Measurements from ENCODE around the gene TPSG1.
A peak's percentile ranks its signal among the peaks of the same experiment; 100 is the strongest.
"Not testable (repeated sequence)": the region's sequence is repeated elsewhere in the genome, so short reads cannot be mapped to it uniquely, and the experiment has no call there.

The TPSG1 gene

DNA sequence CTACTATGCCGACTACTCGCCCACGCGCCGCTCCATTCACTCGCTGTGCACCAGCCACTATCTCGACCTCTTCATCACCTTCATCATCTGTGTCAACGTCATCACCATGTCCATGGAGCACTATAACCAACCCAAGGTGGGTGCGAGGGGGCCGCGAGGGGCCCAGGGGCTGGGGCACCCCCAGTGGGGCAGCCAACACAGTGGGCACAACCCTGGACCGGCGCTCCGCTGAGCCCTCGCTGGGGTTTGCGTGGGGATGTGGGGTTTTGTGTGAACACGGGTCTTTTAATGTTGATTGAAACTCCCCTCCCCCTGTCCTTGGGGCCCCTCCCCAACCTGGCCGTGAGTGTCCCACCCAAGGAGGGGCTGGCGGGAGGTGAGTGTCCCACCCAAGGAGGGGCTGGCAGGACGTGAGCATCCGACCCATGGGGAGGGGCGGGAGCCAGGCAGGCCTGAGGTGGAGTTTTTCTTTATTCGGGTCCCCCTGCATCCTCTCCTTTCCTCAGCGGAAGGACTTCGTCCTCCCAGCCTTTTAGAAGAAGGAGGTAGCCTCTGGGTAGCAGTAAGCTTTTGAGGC, 11.2 kb downstream of the TPSG1 start:
- DNase-seq: no peak

DNA sequence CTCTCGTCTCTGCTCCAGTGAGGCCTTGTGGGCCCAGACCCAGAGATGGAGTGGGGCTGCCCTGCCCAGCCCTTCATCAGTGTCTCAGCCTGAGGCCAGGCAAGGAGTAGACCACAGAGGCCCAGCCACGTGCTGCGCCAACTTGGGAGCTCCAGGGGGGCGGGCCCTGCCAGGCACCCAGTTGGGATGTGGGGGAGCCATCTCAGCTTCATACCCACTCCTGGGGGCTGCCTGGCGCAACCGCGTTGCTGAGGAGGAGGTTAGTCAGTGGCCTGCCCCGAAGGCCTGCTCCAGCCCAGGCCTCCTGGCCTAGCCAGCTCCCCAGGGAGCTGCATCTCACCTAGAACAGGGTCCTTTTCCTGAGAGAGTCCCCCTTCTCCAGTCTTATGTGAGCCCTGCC, 11.8 kb downstream of the TPSG1 start:
- no peak for DNase-seq

DNA sequence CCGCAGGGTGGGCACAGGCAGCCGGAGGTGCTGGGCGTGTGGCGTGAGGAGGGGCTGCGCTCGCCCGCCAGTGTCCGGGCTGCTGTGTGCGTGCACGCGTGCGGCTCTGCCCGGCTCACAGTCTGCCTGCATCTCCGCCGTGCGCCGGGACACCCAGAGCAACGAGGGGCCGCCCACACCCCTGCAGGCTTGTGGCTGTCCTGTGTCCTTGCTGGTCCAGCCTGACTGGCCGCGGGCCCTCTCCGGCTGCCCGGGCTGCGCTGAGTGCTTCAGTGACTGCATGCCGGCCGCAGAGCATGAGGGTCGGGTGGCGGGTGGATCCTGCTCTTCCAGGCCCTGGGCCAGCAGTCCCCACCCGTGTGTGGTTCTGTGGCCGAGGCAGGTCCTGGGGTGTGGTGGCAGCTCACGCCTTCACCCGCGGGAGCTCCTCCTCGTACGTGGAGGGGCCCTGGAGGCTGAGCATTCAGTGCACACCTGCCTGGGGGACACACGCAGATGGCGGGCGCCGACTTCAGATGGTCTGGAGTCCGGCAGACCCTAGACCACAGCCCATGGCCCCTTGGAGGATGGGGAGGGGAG, 12.4 kb downstream of the TPSG1 start:
- DNase-seq: no peak

DNA sequence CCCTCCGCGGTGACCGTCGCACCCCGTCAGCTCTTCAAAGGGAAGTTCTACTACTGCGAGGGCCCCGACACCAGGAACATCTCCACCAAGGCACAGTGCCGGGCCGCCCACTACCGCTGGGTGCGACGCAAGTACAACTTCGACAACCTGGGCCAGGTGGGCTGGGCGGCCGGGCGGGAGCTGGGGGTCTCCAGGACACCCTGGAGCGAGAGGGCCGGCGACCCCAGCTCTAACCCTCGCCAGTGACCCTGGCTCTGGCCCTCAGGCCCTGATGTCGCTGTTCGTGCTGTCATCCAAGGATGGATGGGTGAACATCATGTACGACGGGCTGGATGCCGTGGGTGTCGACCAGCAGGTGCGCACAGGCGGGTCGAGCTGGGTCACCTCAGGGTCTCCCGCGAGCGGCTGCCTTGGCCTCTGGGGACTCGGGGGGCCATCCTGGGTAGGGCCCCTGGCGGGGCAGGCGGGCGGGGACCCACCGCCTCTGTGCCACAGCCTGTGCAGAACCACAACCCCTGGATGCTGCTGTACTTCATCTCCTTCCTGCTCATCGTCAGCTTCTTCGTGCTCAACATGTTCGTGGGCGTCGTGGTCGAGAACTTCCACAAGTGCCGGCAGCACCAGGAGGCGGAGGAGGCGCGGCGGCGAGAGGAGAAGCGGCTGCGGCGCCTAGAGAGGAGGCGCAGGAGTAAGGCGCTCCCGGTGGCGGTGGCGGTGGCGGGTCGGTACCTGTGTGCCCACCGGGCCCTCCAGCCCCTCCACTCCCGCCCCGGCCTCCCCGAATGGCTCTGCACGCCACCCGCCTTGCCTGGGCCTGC, 13.4 kb downstream of the TPSG1 start:
- DNase-seq: no peak

DNA sequence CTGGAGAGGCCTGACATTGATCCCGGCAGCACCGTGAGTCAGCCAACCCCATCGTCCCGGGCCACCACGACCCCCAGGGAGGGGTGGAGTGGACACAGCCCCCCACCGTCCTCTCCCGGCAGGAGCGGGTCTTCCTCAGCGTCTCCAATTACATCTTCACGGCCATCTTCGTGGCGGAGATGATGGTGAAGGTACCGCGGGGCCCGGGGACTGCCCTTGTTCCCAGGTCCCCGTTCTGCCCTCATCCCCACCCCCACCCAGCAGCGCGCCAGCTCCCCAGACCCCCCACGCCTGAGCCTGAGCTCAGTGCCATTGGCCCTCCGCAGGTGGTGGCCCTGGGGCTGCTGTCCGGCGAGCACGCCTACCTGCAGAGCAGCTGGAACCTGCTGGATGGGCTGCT, 14.6 kb downstream of the TPSG1 start:
- no peak for DNase-seq

DNA sequence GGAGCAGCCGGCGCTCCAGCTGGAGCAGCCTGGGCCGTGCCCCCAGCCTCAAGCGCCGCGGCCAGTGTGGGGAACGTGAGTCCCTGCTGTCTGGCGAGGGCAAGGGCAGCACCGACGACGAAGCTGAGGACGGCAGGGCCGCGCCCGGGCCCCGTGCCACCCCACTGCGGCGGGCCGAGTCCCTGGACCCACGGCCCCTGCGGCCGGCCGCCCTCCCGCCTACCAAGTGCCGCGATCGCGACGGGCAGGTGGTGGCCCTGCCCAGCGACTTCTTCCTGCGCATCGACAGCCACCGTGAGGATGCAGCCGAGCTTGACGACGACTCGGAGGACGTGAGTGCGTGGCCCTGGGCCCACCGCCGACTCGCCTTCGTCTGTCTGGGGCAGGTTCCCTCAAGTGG, 16.0 kb downstream of the TPSG1 start:
- DNase-seq: no peak

DNA sequence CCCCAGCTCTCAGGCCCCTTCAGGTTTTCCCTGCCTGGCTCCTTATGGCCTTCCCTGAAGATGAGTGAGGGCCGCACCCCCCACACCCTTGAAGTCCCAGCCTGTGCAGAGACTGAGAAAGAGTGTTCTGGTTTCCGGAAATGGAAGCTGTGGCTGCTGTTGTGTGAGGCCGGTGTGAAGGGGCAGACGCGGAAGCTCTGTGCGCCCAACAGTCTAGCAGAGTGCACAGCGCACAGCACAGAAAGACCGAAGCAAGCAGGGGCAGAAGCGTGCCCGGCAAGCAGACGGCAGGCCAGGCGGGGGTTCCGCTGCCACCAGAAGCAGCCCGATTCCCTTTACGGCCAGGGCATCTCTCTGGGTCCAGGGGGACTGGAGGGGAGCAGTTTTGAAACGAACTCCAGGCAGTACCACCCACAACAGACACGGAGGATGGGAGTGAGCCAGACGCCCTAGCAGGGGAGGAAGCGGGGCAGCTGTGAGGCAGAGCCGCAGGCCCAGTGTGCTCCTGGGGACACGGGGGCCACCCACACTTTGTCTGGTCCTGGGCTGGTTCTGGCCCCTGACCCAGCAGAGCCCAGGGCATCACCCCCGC, 16.7 kb downstream of the TPSG1 start:
- no peak for DNase-seq

DNA sequence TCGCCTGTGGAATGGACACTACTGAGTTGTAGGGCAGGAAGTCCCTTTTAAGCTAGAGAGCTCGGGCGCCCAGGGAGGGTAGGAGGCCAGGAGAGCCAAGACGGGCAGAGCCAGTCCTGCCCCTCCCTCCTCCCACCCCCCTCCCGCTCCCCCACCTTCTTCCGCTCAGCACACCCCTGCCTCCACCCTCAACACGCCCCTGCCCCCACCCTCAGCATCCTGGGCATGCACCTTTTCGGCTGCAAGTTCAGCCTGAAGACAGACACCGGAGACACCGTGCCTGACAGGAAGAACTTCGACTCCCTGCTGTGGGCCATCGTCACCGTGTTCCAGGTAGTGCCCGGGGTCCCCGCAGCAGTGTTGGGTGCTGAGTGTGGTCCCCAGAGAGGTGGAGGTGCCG, 18.3 kb downstream of the TPSG1 start:
- no peak for DNase-seq

DNA sequence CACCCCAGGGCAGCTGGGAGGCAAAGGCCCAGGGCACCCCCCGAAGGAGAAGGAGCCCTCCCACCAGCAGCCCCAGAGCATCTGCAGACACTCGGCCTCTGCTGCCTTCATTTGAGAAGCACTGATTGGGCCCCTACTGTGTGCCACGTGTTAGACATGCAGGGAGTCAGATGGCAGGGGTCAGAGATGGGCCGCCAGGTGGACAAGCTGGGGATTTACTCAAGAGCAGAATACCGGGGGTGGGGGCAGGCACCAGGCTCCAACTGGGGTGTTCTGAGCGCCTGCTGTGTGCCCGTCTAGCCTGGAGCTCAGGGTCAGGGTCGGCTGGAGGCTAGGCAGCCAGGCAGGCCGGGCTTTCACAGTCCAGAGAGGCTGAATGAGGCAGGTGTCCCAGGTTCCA, 18.7 kb downstream of the TPSG1 start:
- DNase-seq: no peak

DNA sequence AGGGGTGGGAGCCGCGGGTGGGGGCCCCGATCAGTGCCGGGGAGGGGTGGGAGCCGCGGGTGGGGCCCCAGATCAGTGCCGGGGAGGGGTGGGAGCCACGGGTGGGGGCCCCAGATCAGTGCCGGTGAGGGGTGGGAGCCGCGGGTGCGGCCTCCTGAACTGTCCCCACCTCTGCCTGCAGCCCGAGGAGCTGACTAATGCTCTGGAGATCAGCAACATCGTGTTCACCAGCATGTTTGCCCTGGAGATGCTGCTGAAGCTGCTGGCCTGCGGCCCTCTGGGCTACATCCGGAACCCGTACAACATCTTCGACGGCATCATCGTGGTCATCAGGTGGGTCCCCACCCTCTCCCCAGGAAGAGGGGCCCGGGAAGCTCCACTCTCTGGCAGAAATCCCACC, 20.1 kb downstream of the TPSG1 start:
- no peak for DNase-seq

DNA sequence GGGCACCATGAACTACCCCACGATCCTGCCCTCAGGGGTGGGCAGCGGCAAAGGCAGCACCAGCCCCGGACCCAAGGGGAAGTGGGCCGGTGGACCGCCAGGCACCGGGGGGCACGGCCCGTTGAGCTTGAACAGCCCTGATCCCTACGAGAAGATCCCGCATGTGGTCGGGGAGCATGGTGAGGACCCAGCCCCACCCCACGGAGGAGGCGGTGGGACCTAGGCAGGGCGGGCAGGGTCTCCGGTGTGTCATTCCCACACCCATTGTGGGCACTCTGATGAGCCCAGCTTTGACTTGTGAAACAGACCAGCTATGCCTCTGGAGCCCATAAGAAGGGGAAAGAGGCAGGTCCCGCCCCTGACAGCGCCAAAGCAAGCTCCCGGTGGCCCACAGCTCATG, 22.8 kb downstream of the TPSG1 start:
- DNase-seq: no peak

DNA sequence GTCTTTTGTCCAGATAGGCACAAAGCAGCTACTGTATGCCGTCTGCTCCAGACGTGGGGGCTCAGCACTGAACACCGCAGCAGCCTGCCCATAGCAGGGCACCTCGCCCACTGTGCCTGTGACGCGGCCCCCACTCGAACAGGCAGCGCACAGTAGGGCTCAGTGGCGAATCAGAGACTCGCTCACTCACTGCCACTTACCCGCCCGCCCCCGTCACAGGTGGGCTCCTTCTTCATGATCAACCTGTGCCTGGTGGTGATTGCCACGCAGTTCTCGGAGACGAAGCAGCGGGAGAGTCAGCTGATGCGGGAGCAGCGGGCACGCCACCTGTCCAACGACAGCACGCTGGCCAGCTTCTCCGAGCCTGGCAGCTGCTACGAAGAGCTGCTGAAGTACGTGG, 23.6 kb downstream of the TPSG1 start:
- DNase-seq: no peak

DNA sequence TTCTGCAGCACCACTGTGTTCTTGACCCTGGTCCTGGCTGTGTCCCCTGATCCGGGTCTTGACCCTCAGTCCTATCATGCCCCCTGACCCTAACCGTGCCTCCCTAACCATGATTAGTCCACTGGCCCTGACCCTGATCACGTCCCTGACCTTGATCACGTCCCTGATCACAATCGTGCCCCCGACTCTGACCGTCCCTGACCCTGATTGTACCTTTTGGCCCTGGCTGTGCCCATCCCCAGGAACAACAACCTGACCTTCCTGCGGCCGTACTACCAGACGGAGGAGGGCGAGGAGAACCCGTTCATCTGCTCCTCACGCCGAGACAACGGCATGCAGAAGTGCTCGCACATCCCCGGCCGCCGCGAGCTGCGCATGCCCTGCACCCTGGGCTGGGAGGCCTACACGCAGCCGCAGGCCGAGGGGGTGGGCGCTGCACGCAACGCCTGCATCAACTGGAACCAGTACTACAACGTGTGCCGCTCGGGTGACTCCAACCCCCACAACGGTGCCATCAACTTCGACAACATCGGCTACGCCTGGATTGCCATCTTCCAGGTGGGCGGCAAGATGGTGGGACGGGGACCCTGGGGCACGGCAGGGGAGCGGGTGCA, 24.9 kb downstream of the TPSG1 start:
- no peak for DNase-seq

DNA sequence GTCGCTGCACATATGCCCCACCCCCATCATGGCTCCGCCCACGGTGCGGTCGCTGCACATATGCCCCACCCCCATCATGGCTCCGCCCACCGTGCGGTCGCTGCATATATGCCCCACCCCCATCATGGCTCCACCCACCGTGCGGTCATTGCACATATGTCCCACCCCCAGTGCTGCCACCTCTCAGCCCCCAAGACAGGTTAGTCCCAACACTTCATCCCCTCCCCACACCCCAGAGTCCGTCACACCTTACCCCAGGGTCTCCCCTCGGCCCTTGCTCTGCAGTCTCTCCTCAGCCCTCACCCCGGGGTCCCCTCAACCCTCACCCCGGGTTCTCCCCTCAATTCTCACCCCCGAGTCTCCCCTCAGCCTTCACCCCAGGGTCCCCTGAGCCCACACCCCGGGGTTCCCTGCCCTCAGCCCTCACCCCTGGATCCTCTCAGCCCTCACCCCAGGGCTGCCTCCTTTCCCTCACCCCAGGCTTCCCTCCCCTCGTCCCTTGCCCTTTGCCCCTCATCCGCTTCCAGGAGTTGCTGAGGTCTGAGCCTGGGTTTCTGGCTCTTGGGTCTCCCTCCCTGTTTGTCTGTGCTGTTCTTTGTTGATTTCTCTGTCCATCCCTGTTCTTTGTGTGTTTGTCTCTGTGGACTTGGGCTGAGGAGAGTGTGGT, 25.6 kb downstream of the TPSG1 start:
- DNase-seq: no peak

DNA sequence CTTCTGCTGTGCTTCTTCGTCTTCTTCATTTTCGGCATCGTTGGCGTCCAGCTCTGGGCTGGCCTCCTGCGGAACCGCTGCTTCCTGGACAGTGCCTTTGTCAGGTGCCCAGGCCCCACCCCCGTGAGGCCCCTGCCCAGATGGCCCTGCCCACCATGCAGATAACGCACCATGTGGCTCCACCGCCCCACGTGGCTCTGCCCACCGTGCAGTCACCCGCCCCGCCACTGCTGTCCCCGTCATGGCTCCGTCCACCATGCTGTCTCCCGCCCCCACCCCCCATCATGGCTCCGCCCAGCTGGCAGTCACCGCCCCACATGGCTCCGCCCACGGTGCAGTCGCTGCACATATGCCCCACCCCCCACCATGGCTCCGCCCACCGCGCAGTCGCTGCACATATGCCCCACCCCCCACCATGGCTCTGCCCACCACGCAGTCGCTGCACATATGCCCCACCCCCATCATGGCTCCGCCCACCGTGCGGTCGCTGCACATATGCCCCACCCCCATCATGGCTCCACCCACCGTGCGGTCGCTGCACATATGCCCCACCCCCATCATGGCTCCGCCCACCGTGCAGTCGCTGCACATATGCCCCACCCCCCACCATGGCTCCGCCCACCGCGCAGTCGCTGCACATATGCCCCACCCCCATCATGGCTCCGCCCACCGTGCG, 26.3 kb downstream of the TPSG1 start:
- DNase-seq: not testable (repeated sequence)

DNA sequence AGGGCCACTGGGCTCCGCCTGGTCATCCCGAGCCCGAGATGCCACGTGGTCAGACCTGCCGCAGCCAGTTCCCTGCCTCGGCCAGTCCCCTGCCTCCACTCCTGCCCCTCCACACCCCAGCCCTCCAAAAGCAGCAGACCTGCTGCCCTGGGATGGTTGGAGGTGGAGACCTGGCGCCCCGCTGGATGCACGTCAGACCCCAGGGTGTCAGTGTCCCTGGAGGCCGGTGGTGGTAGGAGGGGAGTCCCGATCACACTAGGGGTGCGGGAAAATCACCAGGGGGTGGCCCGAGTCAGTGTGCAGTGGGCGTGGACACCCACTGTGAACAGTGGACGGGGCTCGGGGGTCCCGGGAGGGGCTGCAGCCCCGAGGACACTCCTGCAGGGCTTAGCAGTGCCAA, 26.9 kb downstream of the TPSG1 start:
- no peak for DNase-seq

DNA sequence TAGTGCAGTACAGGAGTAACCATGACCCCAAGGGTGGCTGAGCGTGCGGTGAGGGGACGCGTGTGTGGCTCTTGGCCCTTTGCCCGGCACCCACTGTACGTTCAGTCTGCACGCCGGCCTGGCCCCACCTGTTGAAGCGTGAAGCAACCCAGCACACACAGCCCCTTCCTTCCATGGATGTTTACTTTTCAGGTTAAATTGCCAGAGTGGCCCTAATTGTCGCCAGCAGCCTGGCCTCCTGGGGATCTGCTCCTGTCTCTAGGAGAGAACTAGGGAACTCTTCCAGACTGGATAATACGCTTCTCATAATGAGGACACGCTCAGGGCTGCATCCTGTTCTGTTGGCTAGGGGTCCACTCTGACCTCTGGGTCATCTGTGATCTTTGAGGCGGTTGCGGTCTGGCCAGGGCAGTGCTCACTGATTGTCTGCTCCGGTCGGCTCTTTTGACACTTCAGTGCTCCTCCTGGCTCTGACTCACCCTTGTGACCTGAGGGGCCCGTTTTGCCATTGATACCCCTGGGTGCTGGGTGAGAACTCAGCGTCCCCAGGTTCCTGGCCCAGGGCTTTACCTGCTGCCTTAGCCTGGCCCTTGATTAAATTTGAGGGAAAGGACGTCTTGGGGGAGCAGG, 27.7 kb downstream of the TPSG1 start:
- no peak for DNase-seq

DNA sequence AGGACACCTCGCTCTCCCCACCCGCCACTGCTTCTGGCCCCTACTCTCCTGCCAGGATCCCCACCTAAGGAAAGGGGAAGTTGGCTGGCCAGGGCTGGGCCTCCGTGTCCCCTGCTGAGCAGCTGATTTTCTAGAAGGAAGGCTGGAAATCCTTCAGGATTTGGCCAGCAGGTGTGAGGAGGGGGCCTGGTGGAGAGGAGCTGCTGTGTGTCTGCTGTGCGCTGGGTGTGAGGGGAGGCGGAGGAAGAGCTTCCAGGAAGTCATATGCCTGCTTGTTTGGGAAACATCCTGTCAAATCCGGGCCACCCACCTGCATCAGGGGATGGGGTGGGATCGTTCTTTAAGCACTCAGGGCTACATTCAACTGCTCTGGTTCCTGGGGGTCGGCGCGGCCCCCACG, 28.6 kb downstream of the TPSG1 start:
- no peak for DNase-seq

DNA sequence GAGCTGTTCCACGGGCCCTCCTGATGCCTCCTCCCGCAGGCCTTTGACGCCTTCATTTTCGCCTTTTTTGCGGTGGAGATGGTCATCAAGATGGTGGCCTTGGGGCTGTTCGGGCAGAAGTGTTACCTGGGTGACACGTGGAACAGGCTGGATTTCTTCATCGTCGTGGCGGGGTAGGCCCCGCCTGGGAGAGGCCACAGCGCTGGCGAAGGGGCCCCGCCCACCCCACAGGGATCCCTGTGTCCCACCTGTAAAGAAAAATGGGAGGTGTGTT, 29.7 kb downstream of the TPSG1 start:
- no peak for DNase-seq

DNA sequence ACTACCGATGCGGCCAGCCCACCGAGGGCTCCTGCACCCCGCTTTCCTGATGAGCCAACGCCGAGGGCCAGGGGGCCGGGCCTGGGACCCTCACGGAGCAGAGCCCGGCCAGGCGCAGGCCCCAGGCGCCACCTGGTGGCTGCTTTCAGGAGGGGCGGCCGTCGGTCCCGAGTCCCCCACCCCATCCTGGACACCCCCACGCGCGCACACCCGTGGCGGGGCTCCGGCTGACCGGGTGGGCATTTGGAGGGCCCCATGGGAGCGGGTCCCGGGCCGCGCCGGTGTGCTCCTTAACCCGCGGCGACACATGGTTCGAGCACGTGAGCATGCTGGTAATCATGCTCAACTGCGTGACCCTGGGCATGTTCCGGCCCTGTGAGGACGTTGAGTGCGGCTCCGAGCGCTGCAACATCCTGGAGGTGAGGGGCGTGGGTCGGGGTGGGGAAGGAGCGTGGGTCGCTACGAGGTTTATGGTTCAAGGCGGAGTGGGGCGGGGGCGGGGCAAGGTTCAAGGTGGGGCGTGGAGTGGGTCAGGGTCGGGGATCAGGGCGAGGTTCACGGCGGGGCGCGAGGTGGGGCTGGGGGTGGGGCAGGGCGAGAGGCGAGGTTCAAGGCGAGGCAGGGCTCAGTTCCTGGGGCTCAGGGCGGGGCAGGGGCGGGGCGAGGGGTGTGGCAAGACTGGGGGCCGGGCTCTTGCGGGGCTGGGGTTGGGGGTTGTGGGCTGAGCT, 30.2 kb downstream of the TPSG1 start:
- DNase-seq: peak in 1 of 2 experiments; percentile 36

DNA sequence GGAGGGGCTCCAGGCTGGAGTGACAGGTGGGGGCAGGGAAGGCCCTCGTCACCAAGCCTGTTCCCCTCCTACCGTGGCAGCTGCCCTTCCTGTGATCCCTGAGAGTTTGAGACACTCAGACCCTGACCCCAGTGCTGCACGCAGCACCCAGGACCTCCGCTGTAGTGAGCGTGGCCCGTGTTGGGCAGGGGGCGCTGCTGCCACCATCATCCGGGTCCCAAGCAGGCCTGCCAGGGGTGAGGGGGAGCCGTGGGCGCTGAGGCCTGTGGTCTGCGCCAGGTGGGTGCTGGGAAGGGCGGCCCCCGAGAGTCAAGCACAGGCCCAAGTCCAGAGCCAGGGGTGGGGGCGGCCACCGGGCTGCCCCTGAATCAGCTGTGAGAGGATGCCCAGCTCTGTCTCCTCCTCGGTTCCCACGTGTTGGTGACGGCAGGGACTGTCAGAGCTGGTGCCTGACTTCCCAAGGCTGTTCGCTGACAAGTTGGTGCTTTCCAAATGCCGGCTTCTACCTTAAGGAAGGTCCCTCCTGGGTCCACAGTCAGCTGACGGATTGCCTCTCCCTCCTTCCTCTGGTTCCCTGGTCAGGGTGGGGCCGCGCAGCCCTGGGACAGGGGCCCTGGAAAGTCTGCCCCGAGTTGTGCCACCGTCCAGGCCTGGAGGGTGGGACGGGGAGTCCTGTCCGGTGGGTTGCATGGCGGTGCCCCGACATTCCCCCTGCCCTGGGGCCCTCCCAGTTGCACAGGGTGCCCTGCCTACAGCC, 31.1 kb downstream of the TPSG1 start:
- DNase-seq: no peak
